ENCODE measurements around the gene TMPO.
A peak's percentile ranks its signal among the peaks of the same experiment; 100 is the strongest.

DNA sequence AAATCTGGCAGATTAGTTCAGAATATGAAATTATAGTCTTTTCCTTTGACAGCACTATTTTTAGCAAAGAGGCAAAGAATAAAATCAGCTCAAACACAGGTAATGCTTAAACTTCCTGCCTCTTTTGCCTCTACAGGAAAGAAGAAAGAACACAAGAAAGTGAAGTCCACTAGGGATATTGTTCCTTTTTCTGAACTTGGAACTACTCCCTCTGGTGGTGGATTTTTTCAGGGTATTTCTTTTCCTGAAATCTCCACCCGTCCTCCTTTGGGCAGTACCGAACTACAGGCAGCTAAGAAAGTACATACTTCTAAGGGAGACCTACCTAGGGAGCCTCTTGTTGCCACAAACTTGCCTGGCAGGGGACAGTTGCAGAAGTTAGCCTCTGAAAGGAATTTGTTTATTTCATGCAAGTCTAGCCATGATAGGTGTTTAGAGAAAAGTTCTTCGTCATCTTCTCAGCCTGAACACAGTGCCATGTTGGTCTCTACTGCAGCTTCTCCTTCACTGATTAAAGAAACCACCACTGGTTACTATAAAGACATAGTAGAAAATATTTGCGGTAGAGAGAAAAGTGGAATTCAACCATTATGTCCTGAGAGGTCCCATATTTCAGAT lies 17.4 kb downstream of the TMPO start:
- TF ChIP-seq YY1 (IDR thresholded peaks at IDR 0.05) (no peak), GABPA (IDR thresholded peaks at IDR 0.05 in 1 of 2, conservative IDR thresholded peaks at IDR 0.05 in 1 of 2) (no peak), RXRA (IDR thresholded peaks at IDR 0.05) (no peak)
- TF ChIP-seq, protein P1, sequence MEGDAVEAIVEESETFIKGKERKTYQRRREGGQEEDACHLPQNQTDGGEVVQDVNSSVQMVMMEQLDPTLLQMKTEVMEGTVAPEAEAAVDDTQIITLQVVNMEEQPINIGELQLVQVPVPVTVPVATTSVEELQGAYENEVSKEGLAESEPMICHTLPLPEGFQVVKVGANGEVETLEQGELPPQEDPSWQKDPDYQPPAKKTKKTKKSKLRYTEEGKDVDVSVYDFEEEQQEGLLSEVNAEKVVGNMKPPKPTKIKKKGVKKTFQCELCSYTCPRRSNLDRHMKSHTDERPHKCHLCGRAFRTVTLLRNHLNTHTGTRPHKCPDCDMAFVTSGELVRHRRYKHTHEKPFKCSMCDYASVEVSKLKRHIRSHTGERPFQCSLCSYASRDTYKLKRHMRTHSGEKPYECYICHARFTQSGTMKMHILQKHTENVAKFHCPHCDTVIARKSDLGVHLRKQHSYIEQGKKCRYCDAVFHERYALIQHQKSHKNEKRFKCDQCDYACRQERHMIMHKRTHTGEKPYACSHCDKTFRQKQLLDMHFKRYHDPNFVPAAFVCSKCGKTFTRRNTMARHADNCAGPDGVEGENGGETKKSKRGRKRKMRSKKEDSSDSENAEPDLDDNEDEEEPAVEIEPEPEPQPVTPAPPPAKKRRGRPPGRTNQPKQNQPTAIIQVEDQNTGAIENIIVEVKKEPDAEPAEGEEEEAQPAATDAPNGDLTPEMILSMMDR (IDR thresholded peaks at IDR 0.05; ENCODE audit: low read depth, low read length, missing input control) = peak; percentile 45
